Lung (tissue), 12 donors: ENCODE results near the gene TSPAN2. TPM values are rescaled to one million over a fixed set of nuclear protein-coding genes. Genes with fewer than 3 reads are reported as not detected.

Source experiments
- ATAC-seq: fragments of 200-7000 bp; cut with Tn5 transposase; one replicate; pipeline ENCODE4 v1.9.1; 2020; ENCODE audit warnings: moderate number of reproducible peaks; ENCODE audit not compliant: insufficient read depth, low FRiP score
- DNase-seq, 3 donors: peaks; one replicate each; pipeline ENCODE4 v3.0.0-alpha.2; 2013 to 2017
- H3K27ac ChIP-seq, 2 donors: one replicate each; pipeline ENCODE4 v1.5.1; 2013; ENCODE audit warnings: mild to moderate bottlenecking in 2 of 2, moderate library complexity in 2 of 2, control low read depth in 1 of 2, inconsistent platforms in 1 of 2, low read depth in 1 of 2, low read length in 1 of 2
- H3K27me3 ChIP-seq, 3 donors: one replicate each; pipeline ENCODE4 v1.5.1; 2013; ENCODE audit warnings: low read length in 2 of 3; ENCODE audit not compliant: control insufficient read depth in 3 of 3, insufficient read depth in 3 of 3
- H3K36me3 ChIP-seq, 4 donors: one replicate each; pipeline ENCODE4 v1.5.1; 2013; ENCODE audit warnings: low read length in 4 of 4, mild to moderate bottlenecking in 1 of 4, moderate library complexity in 1 of 4; ENCODE audit not compliant: control insufficient read depth in 4 of 4, insufficient read depth in 4 of 4
- H3K4me1 ChIP-seq, 5 donors: one replicate each; pipeline ENCODE4 v1.5.1; 2013; ENCODE audit warnings: low read length in 5 of 5, mild to moderate bottlenecking in 2 of 5, moderate library complexity in 1 of 5; ENCODE audit not compliant: control insufficient read depth in 5 of 5, insufficient read depth in 5 of 5
- H3K4me3 ChIP-seq: one replicate; pipeline ENCODE4 v1.5.1; 2013; ENCODE audit warnings: mild to moderate bottlenecking, control low read depth, moderate library complexity
- H3K9ac ChIP-seq, 2 donors: one replicate each; pipeline ENCODE4 v1.5.1; 2013; ENCODE audit warnings: low read length in 2 of 2, control low read depth in 1 of 2; ENCODE audit not compliant: insufficient read depth in 1 of 2
- H3K9me3 ChIP-seq, 4 donors: one replicate each; pipeline ENCODE4 v1.5.1; 2013; ENCODE audit warnings: low read length in 3 of 4, mild to moderate bottlenecking in 1 of 4, moderate library complexity in 1 of 4; ENCODE audit not compliant: control insufficient read depth in 4 of 4, insufficient read depth in 3 of 4
- WGBS, 2 donors: extraction: QIAGEN DNeasy Blood & Tissue Kit; methylation state at CpG; one replicate each; pipeline ENCODE4 v1.1.7; 2013; 5-methylcytosine and 5-hydroxymethylcytosine counted together
- polyA plus RNA-seq, 2 donors: library from polyadenylated mRNA; stranded (reverse); fragments of 200-250 nt; gene quantifications; one replicate each; pipeline ENCODE4 v1.2.1, GENCODE V29; 2013
- total RNA-seq, 2 donors: library from RNA; depleted of rRNA in 1 of 2; stranded (reverse); fragments of >200 nt in 1 of 2; gene quantifications; one replicate each; pipeline ENCODE4 v1.2.1, GENCODE V29; 2014 to 2021
- TF ChIP-seq, protein P1 (sequence below): IDR thresholded peaks from 2 replicates; pipeline ENCODE4 v1.5.1; 2012; ENCODE audit warnings: mild to moderate bottlenecking; ENCODE audit errors: control extremely low read depth, extremely low read depth
- donor health status: control.
- donor health status: control.
- donor health status: Bipolar disorder and iron deficiency.
- donor health status: healthy.
- donor health status: DM: yes; HTN: yes; CAD: no.

The TSPAN2 gene
- total and polyA plus RNA-seq, 4 donors, result 1.5 to 10.4 (median 8.2) TPM

DNA sequence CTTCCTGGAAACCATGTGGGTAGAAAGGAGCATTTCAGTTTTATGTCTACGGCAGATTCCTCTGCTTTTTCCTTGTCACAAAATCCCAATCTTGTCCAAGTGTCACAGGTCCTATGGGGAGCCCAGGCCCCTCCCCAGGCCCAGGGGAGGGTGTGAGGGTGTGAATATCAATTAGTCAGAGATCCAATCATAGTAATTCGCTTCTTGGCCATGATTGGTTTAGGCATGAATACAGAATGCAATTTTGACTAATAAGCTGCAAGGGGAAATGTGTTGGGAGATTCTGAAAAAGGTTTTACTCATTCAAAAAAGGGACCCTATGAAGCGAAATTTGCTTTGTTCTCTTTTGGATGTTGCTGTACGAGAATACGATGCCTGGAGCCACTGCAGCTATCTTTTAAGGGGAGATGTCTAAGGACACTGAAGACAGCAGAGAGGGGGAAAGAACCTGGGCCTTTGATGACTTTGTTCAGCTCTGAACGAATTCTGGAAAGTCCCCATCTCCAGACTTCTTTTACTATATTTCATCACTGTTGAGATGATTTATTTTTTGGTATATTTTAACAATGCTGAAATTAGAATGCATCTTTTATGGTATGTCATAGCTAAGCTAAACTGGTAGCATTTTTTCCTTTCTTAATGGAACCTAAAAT, 18.2 kb downstream of the TSPAN2 start:
- H3K9ac ChIP-seq, result no peak overlapping the region
- H3K27ac ChIP-seq, result no peak overlapping the region
- TF ChIP-seq, protein P1, sequence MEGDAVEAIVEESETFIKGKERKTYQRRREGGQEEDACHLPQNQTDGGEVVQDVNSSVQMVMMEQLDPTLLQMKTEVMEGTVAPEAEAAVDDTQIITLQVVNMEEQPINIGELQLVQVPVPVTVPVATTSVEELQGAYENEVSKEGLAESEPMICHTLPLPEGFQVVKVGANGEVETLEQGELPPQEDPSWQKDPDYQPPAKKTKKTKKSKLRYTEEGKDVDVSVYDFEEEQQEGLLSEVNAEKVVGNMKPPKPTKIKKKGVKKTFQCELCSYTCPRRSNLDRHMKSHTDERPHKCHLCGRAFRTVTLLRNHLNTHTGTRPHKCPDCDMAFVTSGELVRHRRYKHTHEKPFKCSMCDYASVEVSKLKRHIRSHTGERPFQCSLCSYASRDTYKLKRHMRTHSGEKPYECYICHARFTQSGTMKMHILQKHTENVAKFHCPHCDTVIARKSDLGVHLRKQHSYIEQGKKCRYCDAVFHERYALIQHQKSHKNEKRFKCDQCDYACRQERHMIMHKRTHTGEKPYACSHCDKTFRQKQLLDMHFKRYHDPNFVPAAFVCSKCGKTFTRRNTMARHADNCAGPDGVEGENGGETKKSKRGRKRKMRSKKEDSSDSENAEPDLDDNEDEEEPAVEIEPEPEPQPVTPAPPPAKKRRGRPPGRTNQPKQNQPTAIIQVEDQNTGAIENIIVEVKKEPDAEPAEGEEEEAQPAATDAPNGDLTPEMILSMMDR, result no peak
- peaks cover 0 to 4% (median 0%) of the 10 kb centered on the region in 4 donors for H3K9me3 ChIP-seq
- 91 to 94% methylated on average over 6 of the region's 6 CpGs for WGBS, 2 donors
- no peaks in the 10 kb centered on the region for H3K27me3 ChIP-seq
- DNase-seq (no peak), ATAC-seq (no peak)
- H3K36me3 ChIP-seq, result no peaks in the 10 kb centered on the region
- no peak overlapping the region for H3K4me3 ChIP-seq
- H3K4me1 ChIP-seq, result peaks cover 0 to 26% (median 4%) of the 10 kb centered on the region in 5 donors

- peaks cover 0 to 4% (median 0%) of the 10 kb centered on the region in 4 donors for H3K9me3 ChIP-seq
- no peak overlapping the region for H3K4me3 ChIP-seq
- DNase-seq (no peak), ATAC-seq (peak; percentile 20)
- H3K36me3 ChIP-seq, result peaks cover 0 to 2% (median 0%) of the 10 kb centered on the region in 4 donors
- TF ChIP-seq, protein P1, result no peak
- WGBS, 2 donors, result 76 to 82% methylated on average over 7 of the region's 7 CpGs
- H3K4me1 ChIP-seq, result peaks cover 0 to 24% (median 4%) of the 10 kb centered on the region in 5 donors
- no peaks in the 10 kb centered on the region for H3K27me3 ChIP-seq
- no peak overlapping the region for H3K9ac ChIP-seq
- H3K27ac ChIP-seq, result no peak overlapping the region
These were observed 19.5 kb downstream of the TSPAN2 start for GRCh38 chr1:115069659-115070308.

DNA sequence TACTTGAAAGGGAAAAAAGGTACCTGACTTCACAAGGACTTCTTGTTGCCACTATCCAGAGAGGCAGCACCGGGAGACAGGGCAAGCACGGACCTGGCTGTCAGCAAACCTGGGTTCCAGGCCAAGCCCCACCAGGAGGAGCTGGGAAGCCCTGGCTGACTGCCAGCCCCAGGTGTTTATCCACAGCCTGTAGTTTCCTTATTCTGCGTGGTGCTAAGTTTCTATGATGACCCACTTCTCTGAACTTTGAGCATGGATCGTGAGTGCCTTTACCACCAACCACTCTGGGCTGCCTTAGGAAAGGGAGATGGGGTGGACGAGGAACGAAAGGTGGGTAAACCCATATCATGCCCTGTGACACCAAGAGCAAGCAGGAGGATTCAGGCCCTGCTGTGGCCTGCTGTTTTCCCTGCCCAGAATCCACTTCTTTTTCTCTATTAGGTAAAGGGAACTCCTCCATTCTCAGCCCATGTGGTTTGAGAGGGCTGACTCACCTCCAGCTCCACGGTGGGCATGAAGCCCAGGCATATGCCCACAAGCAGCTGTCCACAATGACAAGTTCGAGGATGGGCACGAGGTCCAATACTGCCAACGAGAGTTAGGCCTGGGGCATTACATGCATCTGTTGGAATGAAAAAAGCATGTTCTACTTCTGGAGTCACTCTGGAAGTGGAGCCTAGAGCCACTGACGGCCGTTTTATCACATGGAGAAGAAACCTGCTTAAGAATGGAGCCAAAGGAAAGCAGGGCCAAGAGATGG, 20.3 kb downstream of the TSPAN2 start:
- WGBS, 2 donors, result 67 to 70% methylated on average over 12 of the region's 12 CpGs
- Histone ChIP-seq H3K9ac (no peak overlapping the region), H3K9me3 (peaks cover 0 to 4% (median 0%) of the 10 kb centered on the region in 4 donors), H3K36me3 (peaks cover 0 to 2% (median 0%) of the 10 kb centered on the region in 4 donors), H3K27me3 (no peaks in the 10 kb centered on the region), H3K27ac (no peak overlapping the region), H3K4me1 (peaks cover 0 to 19% (median 4%) of the 10 kb centered on the region in 5 donors), H3K4me3 (no peak overlapping the region)
- ATAC-seq (peak; percentile 14), DNase-seq (no peak)
- TF ChIP-seq, protein P1, result no peak
